NCI-H2227 treated with DMSO at 0.1 percent for 48 hours (cell line): ENCODE measurements around the gene RNF152.

Experiments
- DNase-seq: peaks from one replicate; lab custom pipeline; 2025; lab: John Stamatoyannopoulos, UW

Gene RNF152

GRCh38 chr18:61894751-61895524 is 2.1 kb upstream of the RNF152 start:
- no peak for DNase-seq

GRCh38 chr18:61893971-61894750 is 1.4 kb upstream of the RNF152 start:
- DNase-seq: peak; percentile 33

GRCh38 chr18:61893309-61893970 is 633 bp upstream of the RNF152 start:
- no peak for DNase-seq

GRCh38 chr18:61891894-61892293 is 913 bp downstream of the RNF152 start:
- DNase-seq: peak; percentile 10

- no peak for DNase-seq
Measured at GRCh38 chr18:61891271-61891670, 1.5 kb downstream of the RNF152 start.

- no peak for DNase-seq
Measured at GRCh38 chr18:61890344-61890743, 2.5 kb downstream of the RNF152 start.

GRCh38 chr18:61889541-61889940 is 3.3 kb downstream of the RNF152 start:
- DNase-seq: no peak

GRCh38 chr18:61888622-61889021 is 4.2 kb downstream of the RNF152 start:
- no peak for DNase-seq

GRCh38 chr18:61887838-61888237 is 5.0 kb downstream of the RNF152 start:
- no peak for DNase-seq

- DNase-seq: no peak
Measured at GRCh38 chr18:61883547-61883946, 9.3 kb downstream of the RNF152 start.

GRCh38 chr18:61882296-61883004 is 10.4 kb downstream of the RNF152 start:
- DNase-seq: no peak

GRCh38 chr18:61876899-61877298 is 15.9 kb downstream of the RNF152 start:
- no peak for DNase-seq

GRCh38 chr18:61870151-61870550 is 22.7 kb downstream of the RNF152 start:
- no peak for DNase-seq

- no peak for DNase-seq
Measured at GRCh38 chr18:61869636-61870035, 23.2 kb downstream of the RNF152 start.

GRCh38 chr18:61865466-61866175 is 27.2 kb downstream of the RNF152 start:
- no peak for DNase-seq

GRCh38 chr18:61861372-61861771 is 31.4 kb downstream of the RNF152 start:
- DNase-seq: no peak

GRCh38 chr18:61860302-61860701 is 32.5 kb downstream of the RNF152 start:
- no peak for DNase-seq

- DNase-seq: no peak
Measured at GRCh38 chr18:61859113-61859512, 33.7 kb downstream of the RNF152 start.

GRCh38 chr18:61856678-61857077 is 36.1 kb downstream of the RNF152 start:
- peak; percentile 7 for DNase-seq

- no peak for DNase-seq
Measured at GRCh38 chr18:61855449-61856378, 37.1 kb downstream of the RNF152 start.
